Measurements from ENCODE around the gene ROBO1. TPM values are rescaled to one million over a fixed set of nuclear protein-coding genes. Genes with fewer than 3 reads are reported as not detected.
"Not testable (repeated sequence)": the region's sequence is repeated elsewhere in the genome, so short reads cannot be mapped to it uniquely, and the experiment has no call there.

The ROBO1 gene
- total RNA-seq, 6 experiments from 2014 or later: 1.1 to 7.2 (median 4.3) TPM

DNA sequence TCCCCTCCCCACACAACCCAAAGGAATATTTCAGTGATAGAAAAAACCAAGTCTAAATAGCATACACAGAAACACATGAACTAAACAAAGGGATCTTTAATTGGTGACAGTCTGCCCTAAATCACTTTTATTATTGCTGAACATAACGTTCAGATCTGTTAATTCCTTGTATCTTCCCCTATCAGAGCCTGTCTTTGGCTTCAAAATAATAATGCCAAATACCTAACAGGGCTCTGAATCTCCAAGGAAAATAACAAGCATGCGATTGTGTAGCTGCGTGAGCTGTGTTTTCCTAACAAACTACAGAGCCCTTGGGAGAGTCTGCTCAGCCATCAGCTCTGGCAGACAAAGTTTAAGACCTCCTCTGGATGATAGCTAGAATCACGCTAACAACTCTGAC lies 1010.1 kb downstream of the ROBO1 start:
- Histone ChIP-seq H3K9me3 (no peaks in the 10 kb centered on the region), H3K27ac (no peak overlapping the region), H3K4me1 (no peaks in the 10 kb centered on the region), H3K4me3 (no peak overlapping the region), H3K36me3 (no peaks in the 10 kb centered on the region), H3K27me3 (no peaks in the 10 kb centered on the region)
- intact Hi-C loops (cut with DNase I): no loop called here
- no peak for DNase-seq
- no peak for TF ChIP-seq POLR2A (IDR thresholded peaks at IDR 0.05)
- no peak for TF ChIP-seq CTCF (IDR thresholded peaks at IDR 0.05)
- ATAC-seq: no peak
- WGBS (ENCODE audit: insufficient coverage, low coverage, low lambda C conversion rate, missing lambda C conversion rate): 64% methylated on average over 4 of the region's 4 CpGs

DNA sequence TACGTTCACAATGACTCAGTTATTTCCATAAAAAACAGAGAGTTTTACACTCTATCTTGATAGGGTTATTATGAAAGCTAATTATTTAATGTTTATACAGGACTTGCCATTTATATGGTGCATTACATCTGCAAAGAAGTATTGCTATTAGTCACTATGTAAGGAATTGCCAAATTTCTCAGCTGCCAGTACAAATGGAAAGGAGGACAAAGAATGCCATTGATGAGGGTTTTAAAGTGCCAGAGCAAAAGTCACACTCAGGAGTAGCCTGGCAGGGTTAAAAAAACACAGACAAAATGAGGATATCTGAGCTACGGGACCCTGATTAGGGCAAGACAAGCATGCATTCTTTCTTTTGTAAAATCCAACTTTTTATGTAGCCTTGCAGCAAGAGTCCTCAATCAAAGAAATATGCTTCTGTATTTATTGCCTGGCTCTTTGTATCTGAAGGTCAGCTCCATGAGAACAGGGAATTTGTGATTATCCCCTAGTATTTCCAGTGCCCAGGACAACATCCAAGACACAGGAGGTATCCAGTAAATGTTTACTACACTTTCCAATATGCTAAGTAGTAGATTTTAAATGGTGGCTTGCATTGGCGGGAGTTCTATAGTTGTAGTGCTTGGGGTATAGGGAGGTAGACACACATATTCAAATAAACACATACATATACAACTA lies 1013.6 kb downstream of the ROBO1 start:
- TF ChIP-seq CTCF (IDR thresholded peaks at IDR 0.05) (no peak), POLR2A (IDR thresholded peaks at IDR 0.05) (no peak)
- DNase-seq: no peak
- intact Hi-C loops (cut with DNase I): no loop called here
- no peaks in the 10 kb centered on the region for H3K9me3 ChIP-seq
- WGBS (ENCODE audit: insufficient coverage, low coverage, low lambda C conversion rate, missing lambda C conversion rate): 73% methylated on average over 3 of the region's 3 CpGs
- no peaks in the 10 kb centered on the region for H3K27me3 ChIP-seq
- H3K4me1 ChIP-seq: no peaks in the 10 kb centered on the region
- no peak for ATAC-seq
- no peaks in the 10 kb centered on the region for H3K36me3 ChIP-seq
- H3K27ac ChIP-seq: no peak overlapping the region
- H3K4me3 ChIP-seq: no peak overlapping the region

GRCh38 chr3:78751266-78751665 lies 1016.5 kb downstream of the ROBO1 start:
- ATAC-seq (no peak), DNase-seq (no peak)
- Histone ChIP-seq H3K4me1 (no peaks in the 10 kb centered on the region), H3K27me3 (no peaks in the 10 kb centered on the region), H3K4me3 (no peak overlapping the region), H3K36me3 (no peaks in the 10 kb centered on the region), H3K9me3 (no peaks in the 10 kb centered on the region), H3K27ac (no peak overlapping the region)
- WGBS (ENCODE audit: insufficient coverage, low coverage, low lambda C conversion rate, missing lambda C conversion rate): 45% methylated on average over 1 of the region's 1 CpG
- intact Hi-C loops (cut with DNase I): no loop called here
- TF ChIP-seq POLR2A (IDR thresholded peaks at IDR 0.05): no peak
- no peak for TF ChIP-seq CTCF (IDR thresholded peaks at IDR 0.05)

- H3K27ac ChIP-seq; H3K4me3 ChIP-seq; DNase-seq; ATAC-seq; H3K9me3 ChIP-seq; H3K36me3 ChIP-seq; intact Hi-C loops (cut with DNase I); H3K27me3 ChIP-seq; H3K4me1 ChIP-seq: not testable (repeated sequence)
- WGBS (ENCODE audit: insufficient coverage, low coverage, low lambda C conversion rate, missing lambda C conversion rate): 79% methylated on average over 3 of the region's 3 CpGs
Observed at GRCh38 chr3:78750291-78750690, 1017.5 kb downstream of the ROBO1 start.

DNA sequence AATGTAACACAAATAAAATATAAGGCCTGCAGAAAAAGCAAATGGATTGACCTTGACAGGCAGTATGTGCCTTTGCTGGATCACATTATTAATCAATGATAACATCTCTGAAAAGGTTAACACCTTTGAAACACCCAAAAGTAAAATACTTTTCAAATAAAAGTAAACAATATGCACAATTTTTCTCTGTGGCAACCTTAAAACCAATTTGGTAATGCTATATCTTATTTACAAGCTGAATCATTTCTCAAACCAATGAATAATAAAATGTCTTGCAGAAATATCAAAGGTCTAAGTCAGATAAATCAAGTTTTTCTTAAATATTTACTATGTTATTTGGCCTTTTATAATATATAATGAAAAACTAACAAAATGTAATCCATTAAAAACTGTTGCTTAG lies 1018.7 kb downstream of the ROBO1 start:
- Histone ChIP-seq H3K9me3 (no peaks in the 10 kb centered on the region), H3K27me3 (no peaks in the 10 kb centered on the region), H3K4me1 (no peaks in the 10 kb centered on the region), H3K27ac (no peak overlapping the region), H3K36me3 (no peaks in the 10 kb centered on the region), H3K4me3 (no peak overlapping the region)
- no peak for TF ChIP-seq CTCF (IDR thresholded peaks at IDR 0.05)
- TF ChIP-seq POLR2A (IDR thresholded peaks at IDR 0.05): no peak
- ATAC-seq (no peak), DNase-seq (no peak)
- intact Hi-C loops (cut with DNase I): no loop called here

All from right lobe of liver (tissue), 6 donors.